Measurements from ENCODE around the gene LAMA2.

GRCh38 chr6:128874863-128875262 is 8.1 kb upstream of the LAMA2 start:
- TF ChIP-seq CTCF (IDR thresholded peaks at IDR 0.05) (no peak), POLR2AphosphoS5 (IDR thresholded peaks at IDR 0.05) (no peak), POLR2A (IDR thresholded peaks at IDR 0.05) (no peak), EP300 (IDR thresholded peaks at IDR 0.05) (no peak)

All from suprapubic skin (tissue), 4 donors.